Ramos (cell line): ENCODE results near the gene U2SURP.

Experiments used
- in situ Hi-C: fragments of 300-500 bp; cut with MboI; formaldehyde crosslinking; loops from one replicate; pipeline ENCODE4 v1.14.3; 2022; ENCODE audit warnings: low sequenced_read_pairs; ENCODE audit not compliant: unreplicated experiment

The U2SURP gene

DNA sequence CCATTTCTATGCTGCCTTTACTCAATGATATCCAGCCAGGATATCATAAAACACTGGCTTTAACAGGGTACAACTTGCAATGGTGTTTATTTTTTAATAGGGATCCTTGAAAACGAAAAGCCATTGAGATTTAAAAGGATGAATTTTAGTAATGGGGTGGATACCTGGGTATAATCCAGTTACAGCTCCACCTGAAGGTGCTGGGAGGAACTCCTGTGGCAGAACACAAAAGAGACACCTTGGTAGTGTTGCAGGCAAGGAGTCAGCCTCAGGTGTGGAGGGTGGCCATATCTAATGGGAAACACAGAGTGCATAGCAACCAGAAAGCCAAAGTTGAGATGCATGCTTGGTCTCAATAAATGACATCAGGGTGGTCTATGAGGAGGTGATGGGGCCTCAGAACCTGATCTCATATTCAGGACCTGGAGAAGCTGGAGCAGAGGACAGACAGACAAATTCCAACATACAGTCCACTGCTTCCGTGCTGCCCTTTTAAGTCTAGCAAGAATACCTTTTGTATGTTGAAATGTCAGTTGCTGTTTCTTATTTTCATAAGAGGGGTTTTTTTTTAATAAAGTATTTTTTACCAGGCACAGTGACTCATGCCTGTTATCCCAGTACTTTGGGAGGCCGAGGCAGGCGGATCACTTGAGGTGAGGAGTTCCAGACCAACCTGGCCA lies 25.9 kb upstream of the U2SURP start:
- in situ Hi-C loops: loop anchor here (25.0 kb wide), 1 partner anchor 838 kb away; the partner anchor contains the start of gene TFDP2

DNA sequence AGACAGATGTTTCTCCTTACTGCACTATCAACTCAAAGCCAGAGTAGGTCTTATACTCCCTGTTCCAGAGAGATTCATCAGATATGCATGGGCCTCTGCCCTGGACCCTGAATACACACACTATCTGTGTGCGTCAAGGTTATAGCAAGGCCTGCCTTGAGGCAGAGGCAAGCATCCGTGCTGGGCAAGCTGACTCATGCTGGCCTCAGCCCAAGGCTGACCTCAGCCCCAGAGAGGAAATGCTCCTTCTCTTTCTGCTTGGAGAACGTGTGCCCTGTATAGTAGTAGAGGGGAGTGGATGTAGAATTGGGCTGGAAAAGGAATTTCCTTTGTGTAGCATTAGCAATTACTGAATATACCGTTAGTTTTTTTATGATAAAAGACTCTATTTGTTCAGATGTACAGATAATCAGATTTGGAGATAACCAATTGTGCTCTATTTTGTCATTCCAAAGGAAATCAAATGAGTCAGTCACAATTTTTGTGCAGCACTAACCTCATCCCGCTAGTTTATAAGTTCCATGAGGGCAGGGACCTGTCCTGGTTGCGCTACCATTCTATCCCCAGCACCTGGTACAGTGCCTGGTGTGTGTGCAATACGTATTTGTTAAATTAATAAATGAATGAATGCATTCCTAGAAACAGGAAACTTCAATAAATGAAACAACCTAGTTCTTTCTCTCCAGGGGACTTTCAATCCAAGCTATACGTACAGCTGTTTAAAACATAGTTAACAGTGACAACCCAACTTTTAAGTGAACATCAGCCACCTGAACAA lies 24.6 kb upstream of the U2SURP start:
- in situ Hi-C loops: loop anchor here (25.0 kb wide), 1 partner anchor 840 kb away; the partner anchor contains the start of gene TFDP2

DNA sequence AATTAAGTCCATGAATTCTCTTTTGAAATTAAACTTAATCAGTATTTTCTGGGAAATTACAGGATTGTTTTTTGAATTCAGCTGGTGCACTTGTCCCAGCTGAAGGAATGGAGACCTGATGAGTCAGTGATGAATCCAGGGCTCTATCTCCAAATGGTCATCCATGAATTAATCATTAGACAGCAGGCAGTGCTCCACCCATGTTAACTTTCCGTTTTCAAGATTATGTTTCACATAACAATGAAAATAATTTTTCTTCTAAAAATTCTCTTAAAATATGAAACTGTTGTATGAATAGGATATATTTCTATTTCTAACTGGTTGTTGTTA lies 24.0 kb upstream of the U2SURP start:
- in situ Hi-C loops: loop anchor here (25.0 kb wide), 1 partner anchor 840 kb away; the partner anchor contains the start of gene TFDP2

DNA sequence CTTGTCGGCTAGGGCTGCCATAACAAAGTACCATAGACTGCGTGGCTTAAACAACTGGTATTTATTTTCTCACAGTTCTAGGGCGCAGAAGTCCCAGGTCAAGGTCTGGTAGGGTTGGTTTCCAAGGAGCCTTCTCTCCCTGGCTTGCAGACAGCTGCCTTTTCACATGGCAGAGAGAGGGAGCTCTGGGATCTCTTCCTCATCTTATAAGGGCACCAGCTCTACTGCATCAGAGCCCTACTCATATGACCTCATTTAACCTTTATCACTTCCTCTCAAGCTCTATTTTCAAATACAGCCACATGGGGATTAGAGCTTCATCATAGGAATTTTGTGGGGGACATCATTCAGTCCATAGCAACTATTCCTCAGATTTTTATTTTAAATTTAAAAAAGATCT lies 20.3 kb upstream of the U2SURP start:
- in situ Hi-C loops: loop anchor here (25.0 kb wide), 1 partner anchor 844 kb away; the partner anchor contains the start of gene TFDP2

DNA sequence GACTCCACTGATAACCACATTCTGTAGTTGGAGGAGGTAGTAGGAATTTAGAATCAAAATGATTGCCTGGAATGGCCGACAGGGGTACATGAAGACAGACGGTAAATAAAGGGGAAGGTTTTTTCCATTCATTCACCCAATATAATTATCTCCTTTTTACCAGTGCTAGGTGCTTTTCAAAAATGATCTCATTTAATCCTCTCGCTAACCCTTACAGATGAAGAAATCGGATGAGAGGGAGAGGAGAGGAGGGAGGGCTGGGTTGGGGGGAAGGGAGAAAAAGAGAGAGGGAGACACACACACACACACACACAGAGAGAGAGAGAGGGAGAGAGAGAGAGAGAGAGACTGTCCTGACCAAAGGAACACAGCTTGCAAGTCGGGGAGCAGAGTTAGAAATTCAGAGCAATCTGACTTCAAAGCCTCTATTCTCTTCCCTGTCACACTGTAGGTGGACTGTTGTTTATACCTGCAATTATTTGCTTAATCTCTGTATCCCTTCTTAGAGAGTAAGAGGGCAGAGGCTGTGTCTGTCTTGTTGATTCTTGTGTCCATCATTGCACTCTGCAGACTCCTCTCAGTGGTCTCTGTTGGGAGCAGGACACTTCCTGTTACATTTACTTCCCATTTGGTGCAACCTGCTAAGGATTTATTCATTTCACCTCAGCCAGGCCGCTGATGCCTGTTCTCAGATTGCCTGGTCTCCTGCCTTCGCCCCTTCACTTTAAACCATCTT lies 19.2 kb upstream of the U2SURP start:
- in situ Hi-C loops: loop anchor here (25.0 kb wide), 1 partner anchor 845 kb away; the partner anchor contains the start of gene TFDP2

DNA sequence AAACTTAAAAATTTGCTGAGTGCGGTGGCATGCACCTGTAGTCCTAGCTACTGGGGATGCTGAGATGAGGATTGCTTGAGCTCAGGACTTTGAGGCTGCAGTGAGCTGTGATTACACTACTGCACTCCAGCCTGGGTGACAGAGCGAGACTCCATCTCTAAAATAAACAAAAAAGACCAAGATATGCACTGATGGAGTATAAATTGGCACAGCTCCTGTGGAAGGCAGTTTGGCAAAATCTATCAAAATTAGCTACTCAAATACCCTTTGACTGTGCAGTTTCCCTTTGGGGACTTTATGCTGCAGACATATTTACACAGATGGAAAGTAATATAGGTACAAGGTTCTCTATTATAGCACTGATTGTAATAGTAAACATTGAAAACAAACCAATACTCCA lies 18.1 kb upstream of the U2SURP start:
- in situ Hi-C loops: loop anchor here (25.0 kb wide), 1 partner anchor 846 kb away; the partner anchor contains the start of gene TFDP2

DNA sequence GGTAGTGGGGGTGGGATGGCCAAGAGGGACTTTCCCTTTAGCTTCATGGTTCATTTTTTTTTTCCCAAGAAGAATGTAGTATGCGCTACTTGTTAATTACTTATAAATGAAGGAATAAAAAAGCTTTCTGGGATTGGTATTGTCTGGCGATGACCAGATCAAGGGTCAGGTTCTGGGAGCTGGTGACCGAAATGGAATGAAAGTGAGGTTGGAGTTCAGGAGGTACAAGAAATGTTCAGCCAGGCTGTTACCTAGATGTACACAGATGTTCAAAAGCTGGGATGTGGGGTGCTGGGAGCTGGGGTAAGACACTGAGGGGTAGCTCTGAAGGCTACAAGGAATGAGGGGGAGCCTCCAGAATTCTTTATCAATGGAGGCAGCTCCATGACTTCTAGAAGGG lies 17.1 kb upstream of the U2SURP start:
- in situ Hi-C loops: loop anchor here (25.0 kb wide), 1 partner anchor 847 kb away; the partner anchor contains the start of gene TFDP2

DNA sequence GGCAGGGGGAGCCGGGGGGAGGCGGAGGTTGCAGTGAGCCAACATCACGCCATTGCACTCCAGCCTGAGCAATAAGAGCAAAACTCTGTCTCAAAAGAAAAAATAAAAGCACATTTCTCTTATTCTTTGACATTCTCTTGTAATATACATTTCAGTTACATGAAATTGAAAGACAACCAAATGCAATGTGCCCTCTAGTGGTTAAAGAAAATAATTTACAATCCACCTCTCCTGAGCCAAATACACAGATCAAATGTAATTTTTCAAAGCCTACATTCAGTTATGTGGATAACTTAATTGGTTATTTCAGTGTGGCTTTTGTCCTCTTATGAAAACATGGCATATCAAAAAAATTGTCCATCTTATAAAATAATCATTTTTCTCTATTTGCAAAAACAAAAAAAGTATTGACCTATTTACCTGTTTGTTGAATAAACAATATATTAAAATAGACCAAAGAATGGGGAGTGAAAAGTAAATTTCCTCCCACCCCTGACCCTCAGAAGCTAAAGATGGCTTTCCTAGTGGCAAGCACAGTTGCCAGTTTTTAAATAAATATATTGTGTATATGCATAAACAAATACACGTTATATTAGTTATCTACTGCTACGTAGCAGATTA lies 14.2 kb upstream of the U2SURP start:
- in situ Hi-C loops: loop anchor here (25.0 kb wide), 1 partner anchor 850 kb away; the partner anchor contains the start of gene TFDP2

DNA sequence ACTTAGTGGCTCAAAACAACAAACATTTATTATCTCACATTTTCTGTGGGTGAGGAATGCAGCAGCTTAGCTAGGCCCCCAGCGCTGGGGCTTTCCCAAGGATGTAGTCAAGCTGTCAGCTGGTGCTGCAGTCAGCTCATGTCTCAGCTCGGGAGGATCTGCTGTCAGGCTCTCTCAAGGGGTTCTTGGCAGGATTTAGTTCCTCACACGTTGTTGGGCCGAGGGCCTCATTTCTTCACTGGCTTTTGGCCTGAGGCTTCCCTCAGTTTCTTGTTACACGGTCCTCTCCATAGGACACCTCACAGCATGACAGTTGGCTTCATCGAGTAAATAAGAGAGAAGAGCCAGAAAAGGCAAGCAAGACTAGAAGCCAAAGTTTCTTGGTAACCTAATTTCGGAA lies 13.7 kb upstream of the U2SURP start:
- in situ Hi-C loops: loop anchor here (25.0 kb wide), 1 partner anchor 850 kb away; the partner anchor contains the start of gene TFDP2

DNA sequence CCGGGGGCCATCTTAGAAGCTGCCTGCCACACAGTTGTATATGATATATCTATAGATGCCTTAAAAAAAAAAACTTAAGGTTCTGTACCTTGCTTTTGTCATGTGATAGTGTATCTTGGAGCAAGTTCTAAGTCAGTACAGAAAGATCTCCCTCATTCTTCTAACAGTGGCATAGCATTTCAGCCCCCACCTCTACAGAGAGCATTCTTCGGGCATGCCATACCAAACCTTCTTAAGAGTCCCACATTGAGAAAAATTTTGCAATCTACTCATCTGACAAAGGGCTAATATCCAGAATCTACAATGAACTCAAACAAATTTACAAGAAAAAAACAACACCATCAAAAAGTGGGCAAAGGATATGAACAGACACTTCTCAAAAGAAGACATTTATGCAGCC lies 13.1 kb upstream of the U2SURP start:
- in situ Hi-C loops: loop anchor here (25.0 kb wide), 1 partner anchor 851 kb away; the partner anchor contains the start of gene TFDP2

DNA sequence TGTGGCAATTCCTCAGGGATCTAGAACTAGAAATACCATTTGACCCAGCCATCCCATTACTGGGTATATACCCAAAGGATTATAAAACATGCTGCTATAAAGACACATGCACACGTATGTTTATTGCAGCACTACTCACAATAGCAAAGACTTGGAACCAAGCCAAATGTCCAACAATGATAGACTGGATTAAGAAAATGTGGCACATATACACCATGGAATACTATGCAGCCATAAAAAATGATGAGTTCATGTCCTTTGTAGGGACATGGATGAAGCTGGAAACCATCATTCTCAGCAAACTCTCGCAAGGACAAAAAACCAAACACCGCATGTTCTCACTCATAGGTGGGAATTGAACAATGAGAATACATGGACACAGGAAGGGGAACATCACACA lies 12.5 kb upstream of the U2SURP start:
- in situ Hi-C loops: loop anchor here (25.0 kb wide), 1 partner anchor 852 kb away; the partner anchor contains the start of gene TFDP2

DNA sequence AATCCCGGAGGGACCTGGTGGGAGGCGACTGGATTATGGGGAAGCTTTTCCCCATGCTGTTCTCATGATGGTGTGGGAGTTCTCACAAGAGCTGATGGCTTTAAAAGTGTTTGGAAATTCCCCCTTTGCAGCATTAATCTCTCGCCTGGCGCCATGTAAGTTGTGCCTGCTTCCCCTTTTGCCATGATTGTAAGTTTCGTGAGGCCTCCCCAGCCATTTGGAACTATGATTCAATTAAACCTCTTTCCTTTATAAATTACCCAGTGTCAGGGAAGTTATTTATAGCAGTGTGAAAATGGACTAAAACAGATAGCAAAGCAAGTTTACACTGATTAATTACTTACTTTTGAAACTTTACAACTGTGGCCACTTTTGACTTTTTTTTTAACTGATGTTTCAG lies 10.6 kb upstream of the U2SURP start:
- in situ Hi-C loops: loop anchor here (5.0 to 25.0 kb wide), 3 partner anchors 163 to 853 kb away; partner anchors contain the start of gene TFDP2

DNA sequence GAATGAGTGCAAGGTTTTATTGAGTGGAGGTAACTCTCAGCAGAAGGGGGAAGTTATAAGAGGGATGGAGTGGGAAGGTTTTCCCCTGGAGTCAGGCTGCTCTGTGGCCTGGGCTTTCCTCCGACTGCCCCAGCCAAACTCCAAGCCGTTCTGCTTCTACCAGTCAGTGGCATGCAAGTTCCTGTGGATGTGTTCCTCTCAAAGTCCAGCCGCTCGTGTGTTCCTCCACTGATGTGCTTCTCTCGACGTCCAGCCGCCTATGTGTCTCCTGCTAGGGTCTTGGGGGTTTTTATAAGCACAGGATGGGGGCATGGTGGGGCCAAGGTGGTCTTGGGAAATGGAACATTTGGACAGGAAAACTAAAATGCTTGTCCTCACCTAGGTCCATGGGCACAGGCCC lies 9.0 kb upstream of the U2SURP start:
- in situ Hi-C loops: loop anchor here (5.0 to 25.0 kb wide), 3 partner anchors 165 to 855 kb away; partner anchors contain the start of gene TFDP2

DNA sequence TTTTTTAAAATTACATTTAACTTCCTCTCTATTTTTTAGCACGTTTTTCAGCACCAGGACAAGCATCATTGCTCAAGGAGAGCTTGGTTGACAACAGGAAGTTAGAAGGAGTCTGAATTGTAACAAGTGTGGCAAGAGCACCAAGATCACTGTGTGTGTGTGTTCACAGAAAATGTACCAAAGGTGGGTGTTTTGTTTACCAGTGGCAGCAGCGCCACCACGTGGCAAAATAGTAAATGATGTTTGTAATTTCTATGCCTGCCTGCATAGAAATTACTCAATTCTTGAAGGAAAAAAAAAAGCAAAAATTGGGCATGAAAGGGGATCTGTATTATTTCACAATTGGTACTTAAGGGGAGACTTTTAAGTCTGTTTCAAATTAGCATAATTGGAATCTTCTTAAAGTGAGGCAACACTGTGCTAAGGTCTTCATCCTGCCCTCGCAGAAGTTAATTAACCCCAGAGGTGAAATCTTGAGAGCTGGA lies 7.4 kb upstream of the U2SURP start:
- in situ Hi-C loops: loop anchor here (5.0 to 25.0 kb wide), 3 partner anchors 167 to 857 kb away; partner anchors contain the start of gene TFDP2

DNA sequence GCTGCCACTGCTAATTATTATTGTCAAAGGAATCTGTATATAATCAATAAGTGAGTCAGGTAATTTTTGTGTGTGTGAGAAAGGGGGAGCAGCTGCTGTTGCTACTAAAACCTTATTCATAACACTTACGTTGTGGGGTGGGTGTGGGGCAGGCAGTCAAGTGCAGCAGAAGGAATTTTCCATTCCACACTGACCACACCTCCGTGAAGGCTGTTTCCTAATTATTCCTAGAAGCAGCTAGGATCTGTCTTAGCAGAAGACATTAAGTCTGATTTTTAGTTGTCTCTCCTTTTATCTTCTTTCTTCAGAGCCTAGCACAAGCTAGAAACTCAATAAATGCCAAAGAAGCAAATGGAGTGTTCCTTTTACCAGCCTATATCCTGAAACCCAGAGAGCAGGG lies 4.0 kb upstream of the U2SURP start:
- in situ Hi-C loops: loop anchor here (25.0 kb wide), 1 partner anchor 860 kb away; the partner anchor contains the start of gene TFDP2

DNA sequence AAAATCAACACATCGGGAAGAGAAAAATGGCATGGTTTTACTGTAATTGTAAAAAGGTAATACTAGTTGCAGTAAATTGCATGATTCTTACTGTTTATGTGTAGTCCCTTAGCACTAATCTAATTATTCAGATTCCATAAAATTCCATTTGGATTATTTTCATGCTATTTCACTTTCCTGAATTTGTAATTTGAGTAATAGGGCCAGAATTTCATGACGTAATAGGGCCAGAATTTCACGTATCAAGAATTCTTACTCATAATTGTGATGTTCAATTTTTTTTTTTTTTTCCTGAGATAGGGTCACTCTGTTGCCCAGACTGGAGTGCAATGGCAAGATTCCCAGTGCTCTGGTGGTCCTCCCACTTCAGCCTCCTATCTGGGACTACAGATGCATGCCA lies 2.9 kb upstream of the U2SURP start:
- in situ Hi-C loops: loop anchor here (25.0 kb wide), 1 partner anchor 861 kb away; the partner anchor contains the start of gene TFDP2

DNA sequence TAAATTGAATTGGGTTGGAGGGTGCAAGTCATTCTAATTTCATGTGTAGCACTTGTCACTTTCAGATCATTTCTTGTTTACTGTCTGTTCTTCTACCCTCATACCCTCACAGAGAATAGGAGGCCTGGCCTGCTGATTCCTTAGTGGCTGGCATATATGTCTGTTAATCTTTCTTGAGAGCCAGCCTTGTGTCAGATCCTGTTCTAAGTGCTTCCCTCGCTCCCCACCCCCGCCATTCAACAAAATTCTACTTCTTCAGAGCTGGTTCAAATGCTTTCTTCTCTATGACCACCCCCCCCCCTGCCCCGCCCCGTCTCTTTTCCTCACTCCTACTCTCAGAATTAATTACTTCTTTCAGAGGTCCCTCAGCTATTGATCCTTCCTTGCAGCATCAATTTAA lies 1.5 kb upstream of the U2SURP start:
- in situ Hi-C loops: loop anchor here (25.0 kb wide), 1 partner anchor 863 kb away; the partner anchor contains the start of gene TFDP2

DNA sequence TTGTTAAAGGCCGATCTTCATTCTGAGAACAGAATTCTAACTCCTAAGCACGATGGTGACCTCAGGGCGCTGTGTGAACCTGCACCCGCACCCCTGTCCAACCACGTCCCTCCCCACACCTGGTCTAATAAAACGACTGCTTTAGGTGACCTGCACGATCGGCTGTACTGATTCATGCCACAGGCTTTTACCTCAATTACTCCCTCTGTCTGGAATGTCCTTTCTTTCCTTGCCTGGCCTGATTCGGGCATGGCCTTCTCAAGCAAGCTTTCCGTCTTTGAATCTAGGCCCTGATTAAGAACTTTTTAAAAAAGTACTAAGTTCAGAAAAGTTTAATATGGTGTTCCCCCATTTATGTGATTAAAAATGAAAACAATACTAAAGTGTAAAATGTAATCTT lies 842 bp upstream of the U2SURP start:
- in situ Hi-C loops: no loop called here

DNA sequence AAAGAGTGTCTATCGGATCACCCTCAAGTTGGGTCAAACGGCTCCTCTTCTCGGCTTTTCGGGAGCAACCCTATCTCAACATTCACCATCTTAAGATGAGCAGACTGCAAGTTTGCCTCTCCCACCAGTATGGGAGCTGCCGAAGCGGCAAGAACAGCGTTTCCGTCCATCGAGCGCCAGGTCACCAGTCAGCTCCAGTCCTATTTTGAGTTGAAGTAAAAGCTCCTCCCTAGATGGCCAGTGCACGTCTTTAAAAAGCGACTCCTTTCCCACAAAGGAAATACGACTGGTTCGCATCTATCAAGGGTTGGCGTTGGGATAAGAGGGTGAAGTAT lies 369 bp upstream of the U2SURP start:
- in situ Hi-C loops: no loop called here
